MM.1S (cell line): ENCODE results near the gene AGPAT3.

Experiments used
- DNase-seq: peaks from one replicate; pipeline ENCODE4 v3.0.0-alpha.2; 2015
- H2AFZ ChIP-seq: fragments of 300-600 bp; sonication (generic); 2 replicates; pipeline ENCODE4 v1.6.0; 2016; ENCODE audit warnings: antibody characterized with exemption, low read length
- H3F3A ChIP-seq: fragments of 300-600 bp; sonication (generic); 2 replicates; pipeline ENCODE4 v1.6.1; 2016; ENCODE audit warnings: mild to moderate bottlenecking, antibody characterized with exemption, low read length, moderate library complexity, mixed read lengths; ENCODE audit not compliant: insufficient read depth
- H3K27ac ChIP-seq: fragments of 300-600 bp; sonication (generic); 2 replicates; pipeline ENCODE4 v1.5.1; 2016; ENCODE audit warnings: mild to moderate bottlenecking, low read length
- H3K27me3 ChIP-seq: fragments of 300-600 bp; sonication (generic); replicated peaks from 2 replicates; pipeline ENCODE4 v1.6.0; 2016; ENCODE audit warnings: low read length; ENCODE audit not compliant: insufficient read depth
- H3K36me3 ChIP-seq: fragments of 300-600 bp; sonication (generic); replicated peaks from 2 replicates; pipeline ENCODE4 v1.6.1; 2016; ENCODE audit warnings: mild to moderate bottlenecking, low read length, mixed read lengths; ENCODE audit not compliant: insufficient read depth
- H3K4me1 ChIP-seq: fragments of 300-600 bp; sonication (generic); 2 replicates; pipeline ENCODE4 v1.6.1; 2016; ENCODE audit warnings: low read length, mixed read lengths
- H3K4me2 ChIP-seq: fragments of 300-600 bp; sonication (generic); 2 replicates; pipeline ENCODE4 v1.6.0; 2016; ENCODE audit warnings: low read depth, low read length
- H3K4me3 ChIP-seq: fragments of 300-600 bp; sonication (generic); 2 replicates; pipeline ENCODE4 v1.5.1; 2016; ENCODE audit warnings: low read length, mixed read lengths
- H3K79me2 ChIP-seq: fragments of 300-600 bp; sonication (generic); 2 replicates; pipeline ENCODE4 v1.6.1; 2016; ENCODE audit warnings: mixed run types, low read length, mixed read lengths
- H3K9ac ChIP-seq: fragments of 300-600 bp; sonication (generic); 2 replicates; pipeline ENCODE4 v1.6.1; 2016; ENCODE audit warnings: low read length, mixed read lengths
- H3K9me2 ChIP-seq: fragments of 300-600 bp; sonication (generic); replicated peaks from 2 replicates; pipeline ENCODE4 v1.6.1; 2016; ENCODE audit warnings: mild to moderate bottlenecking, low read length, mixed read lengths; ENCODE audit not compliant: insufficient read depth
- H3K9me3 ChIP-seq: fragments of 300-600 bp; sonication (generic); replicated peaks from 2 replicates; pipeline ENCODE4 v1.6.1; 2016; ENCODE audit warnings: mild to moderate bottlenecking, low read length, mixed read lengths; ENCODE audit not compliant: insufficient read depth
- H4K20me1 ChIP-seq: fragments of 300-600 bp; sonication (generic); 2 replicates; pipeline ENCODE4 v1.6.1; 2016; ENCODE audit warnings: mild to moderate bottlenecking, low read length, moderate library complexity, mixed read lengths; ENCODE audit not compliant: insufficient read depth
- EZH2 ChIP-seq: fragments of 300-600 bp; sonication (generic); optimal IDR thresholded peaks from 2 replicates; pipeline ENCODE3; 2017; ENCODE audit warnings: low read depth, mild to moderate bottlenecking, antibody characterized with exemption, low read length, mixed read lengths
- EZH2phosphoT487 ChIP-seq: fragments of 300-600 bp; sonication (generic); IDR thresholded peaks from 2 replicates; pipeline ENCODE4 v1.6.1; 2018; ENCODE audit warnings: antibody characterized with exemption, low read length
- TF ChIP-seq, protein P1 (sequence below): fragments of 300-600 bp; sonication (generic); IDR thresholded peaks from 2 replicates; pipeline ENCODE4 v1.5.1; 2016; ENCODE audit warnings: antibody characterized with exemption, low read length, mixed read lengths

Gene AGPAT3

DNA sequence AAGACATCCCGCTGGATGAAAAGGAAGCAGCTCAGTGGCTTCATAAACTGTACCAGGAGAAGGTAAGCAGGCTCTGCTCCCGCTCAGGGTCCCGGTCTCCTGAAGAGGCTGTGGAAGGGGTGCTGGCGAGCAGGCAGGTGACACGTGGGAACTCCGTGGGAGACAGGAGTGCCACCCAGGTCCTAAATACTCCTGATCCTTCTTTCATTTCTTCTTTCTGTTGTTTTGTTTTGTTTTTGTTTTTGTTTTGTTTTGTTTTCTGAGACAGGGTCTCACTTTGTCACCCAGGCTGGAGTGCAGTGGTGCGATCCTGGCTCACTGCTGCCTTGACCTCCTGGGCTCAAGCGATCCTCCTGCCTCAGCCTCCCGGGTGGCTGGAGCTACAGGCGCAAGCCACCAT, 113.0 kb downstream of the AGPAT3 start:
- Histone ChIP-seq H3K4me2 (no peak overlapping the region), H3K9me2 (no peaks in the 10 kb centered on the region), H3K27ac (no peak overlapping the region), H4K20me1 (no peaks in the 10 kb centered on the region), H3K36me3 (no peaks in the 10 kb centered on the region), H3K9ac (no peak overlapping the region), H3K9me3 (no peaks in the 10 kb centered on the region), H3K4me1 (no peaks in the 10 kb centered on the region), H3K79me2 (no peaks in the 10 kb centered on the region), H2AFZ (no peak overlapping the region), H3F3A (no peaks in the 10 kb centered on the region), H3K4me3 (no peak overlapping the region), H3K27me3 (no peaks in the 10 kb centered on the region)
- TF ChIP-seq EZH2phosphoT487 (no peak), EZH2 (no peak)
- TF ChIP-seq, protein P1, sequence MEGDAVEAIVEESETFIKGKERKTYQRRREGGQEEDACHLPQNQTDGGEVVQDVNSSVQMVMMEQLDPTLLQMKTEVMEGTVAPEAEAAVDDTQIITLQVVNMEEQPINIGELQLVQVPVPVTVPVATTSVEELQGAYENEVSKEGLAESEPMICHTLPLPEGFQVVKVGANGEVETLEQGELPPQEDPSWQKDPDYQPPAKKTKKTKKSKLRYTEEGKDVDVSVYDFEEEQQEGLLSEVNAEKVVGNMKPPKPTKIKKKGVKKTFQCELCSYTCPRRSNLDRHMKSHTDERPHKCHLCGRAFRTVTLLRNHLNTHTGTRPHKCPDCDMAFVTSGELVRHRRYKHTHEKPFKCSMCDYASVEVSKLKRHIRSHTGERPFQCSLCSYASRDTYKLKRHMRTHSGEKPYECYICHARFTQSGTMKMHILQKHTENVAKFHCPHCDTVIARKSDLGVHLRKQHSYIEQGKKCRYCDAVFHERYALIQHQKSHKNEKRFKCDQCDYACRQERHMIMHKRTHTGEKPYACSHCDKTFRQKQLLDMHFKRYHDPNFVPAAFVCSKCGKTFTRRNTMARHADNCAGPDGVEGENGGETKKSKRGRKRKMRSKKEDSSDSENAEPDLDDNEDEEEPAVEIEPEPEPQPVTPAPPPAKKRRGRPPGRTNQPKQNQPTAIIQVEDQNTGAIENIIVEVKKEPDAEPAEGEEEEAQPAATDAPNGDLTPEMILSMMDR, result no peak
- DNase-seq, result no peak

DNA sequence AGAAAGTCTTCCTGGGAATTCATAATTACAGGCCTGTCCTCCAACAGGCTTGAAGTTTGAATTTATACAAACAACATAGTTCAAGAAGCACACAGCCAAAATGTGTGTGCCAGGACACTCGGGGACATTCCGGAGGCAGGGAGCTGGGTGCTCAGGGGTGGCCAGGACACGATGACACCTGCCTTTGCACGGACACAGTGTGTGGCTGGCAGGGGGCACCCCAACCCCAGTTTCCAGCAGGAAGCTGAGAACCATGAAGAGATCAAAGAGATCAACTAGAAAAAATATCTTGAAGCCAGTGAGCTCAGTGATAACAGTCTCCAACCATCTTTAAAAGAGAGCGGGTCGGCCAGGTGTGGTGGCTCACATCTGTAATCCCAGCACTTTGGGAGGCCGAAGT, 114.6 kb downstream of the AGPAT3 start:
- DNase-seq, result no peak
- no peaks in the 10 kb centered on the region for H3K9me3 ChIP-seq
- H3K9ac ChIP-seq, result no peak overlapping the region
- no peaks in the 10 kb centered on the region for H3K9me2 ChIP-seq
- no peak overlapping the region for H3K4me2 ChIP-seq
- no peak overlapping the region for H2AFZ ChIP-seq
- no peaks in the 10 kb centered on the region for H3F3A ChIP-seq
- H3K27me3 ChIP-seq, result no peaks in the 10 kb centered on the region
- TF ChIP-seq EZH2phosphoT487 (no peak), EZH2 (no peak)
- TF ChIP-seq, protein P1, result no peak
- H3K36me3 ChIP-seq, result no peaks in the 10 kb centered on the region
- no peak overlapping the region for H3K27ac ChIP-seq
- H4K20me1 ChIP-seq, result no peaks in the 10 kb centered on the region
- H3K4me3 ChIP-seq, result no peak overlapping the region
- H3K4me1 ChIP-seq, result no peaks in the 10 kb centered on the region
- no peaks in the 10 kb centered on the region for H3K79me2 ChIP-seq

DNA sequence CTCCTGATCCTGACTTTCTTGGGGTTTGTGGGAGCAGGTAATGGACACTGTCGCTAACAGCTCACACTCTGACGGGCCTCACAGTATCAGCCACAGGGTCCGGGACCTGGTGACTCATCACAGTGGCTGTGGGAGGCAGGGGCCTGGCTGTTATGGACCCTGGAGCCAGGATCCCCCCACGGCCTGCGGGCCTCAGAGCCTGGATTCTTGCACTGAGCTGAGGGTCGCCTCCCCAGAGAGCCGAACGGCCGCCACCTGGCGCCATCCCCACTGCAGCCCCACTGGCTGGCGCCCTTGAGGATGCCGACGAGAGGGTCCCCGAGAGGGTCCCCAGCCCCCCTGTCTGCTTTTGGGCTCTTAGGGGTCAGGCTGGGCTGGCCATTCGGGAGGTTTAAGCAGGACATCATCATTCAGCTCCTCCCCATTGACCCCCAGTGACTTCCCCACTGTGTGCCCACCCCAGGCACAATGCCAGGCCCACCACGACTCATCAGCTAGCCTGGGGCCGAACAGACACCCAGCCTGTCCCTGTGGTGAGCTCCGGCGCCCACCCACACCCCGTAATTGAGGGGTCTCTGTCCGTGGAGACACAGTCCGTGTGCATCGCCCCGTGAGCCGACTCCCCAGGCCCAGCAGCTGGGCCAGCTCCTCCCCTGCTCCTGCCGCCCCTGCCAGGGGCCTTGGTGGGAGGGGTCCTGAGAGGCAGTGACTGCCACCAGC, 116.3 kb downstream of the AGPAT3 start:
- no peak for DNase-seq
- Histone ChIP-seq H3K79me2 (no peaks in the 10 kb centered on the region), H3K27ac (no peak overlapping the region), H3K9ac (no peak overlapping the region), H3K9me2 (no peaks in the 10 kb centered on the region), H3K4me2 (no peak overlapping the region), H3K9me3 (no peaks in the 10 kb centered on the region), H3K4me3 (no peak overlapping the region), H2AFZ (no peak overlapping the region), H3F3A (no peaks in the 10 kb centered on the region), H3K36me3 (no peaks in the 10 kb centered on the region), H3K27me3 (no peaks in the 10 kb centered on the region), H3K4me1 (no peaks in the 10 kb centered on the region), H4K20me1 (no peaks in the 10 kb centered on the region)
- TF ChIP-seq, protein P1, result no peak
- TF ChIP-seq EZH2phosphoT487, result no peak
- TF ChIP-seq EZH2, result no peak
